GM19035 (cell line): Measurements from ENCODE around the gene NPDC1.

Experiments used
- ATAC-seq: cut with Tn5 transposase; IDR thresholded peaks from one replicate; pipeline ENCODE4 v1.9.1; 2021; ENCODE audit not compliant: unreplicated experiment

The NPDC1 gene

DNA sequence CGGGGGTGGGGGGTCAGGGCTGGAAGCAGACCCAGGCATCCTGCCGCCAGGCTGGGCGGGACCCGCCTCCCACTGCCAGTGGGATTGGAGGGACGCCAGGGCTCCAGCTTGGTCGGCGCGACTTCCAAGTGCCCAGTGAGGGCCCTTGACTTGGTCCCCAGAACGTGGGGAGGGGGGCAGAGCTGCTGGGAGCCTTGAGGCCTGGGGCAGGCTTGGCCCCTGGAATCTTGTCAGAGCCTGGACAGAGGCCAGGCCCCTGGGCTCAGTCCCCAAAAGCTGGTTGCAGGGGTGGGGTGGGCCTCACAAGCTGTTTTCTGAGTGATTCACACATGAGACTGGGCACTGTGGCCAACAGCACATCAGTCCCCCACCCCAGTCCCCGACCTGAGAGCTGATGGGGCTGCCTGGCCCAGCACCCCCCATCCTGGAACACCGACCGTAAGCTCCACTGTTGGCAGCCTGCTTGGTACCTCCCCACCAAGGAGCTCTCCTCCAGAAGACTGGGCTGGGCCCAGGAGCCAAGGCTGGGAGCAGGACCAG, 50.1 kb downstream of the NPDC1 start:
- no peak for ATAC-seq

DNA sequence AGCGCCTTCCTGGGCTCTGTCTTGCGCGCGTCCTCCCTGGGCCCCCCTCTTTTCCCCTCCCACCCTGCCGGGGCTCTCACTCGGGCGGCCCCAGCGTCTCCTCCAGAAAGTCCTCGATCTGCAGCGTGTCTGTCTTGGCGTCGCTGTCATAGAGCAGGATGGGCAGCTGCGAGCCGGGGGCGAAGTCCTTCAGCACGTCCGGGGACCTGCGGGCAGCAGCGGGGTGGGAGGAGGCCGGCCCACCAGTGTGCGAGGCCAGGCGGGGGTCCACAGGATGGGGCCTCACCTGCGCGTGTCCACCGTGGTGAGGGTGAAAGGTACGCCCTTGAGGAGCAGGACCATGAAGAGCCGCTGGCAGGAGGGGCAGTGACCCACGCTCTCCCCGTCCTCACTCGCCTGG, 50.6 kb downstream of the NPDC1 start:
- ATAC-seq: no peak

DNA sequence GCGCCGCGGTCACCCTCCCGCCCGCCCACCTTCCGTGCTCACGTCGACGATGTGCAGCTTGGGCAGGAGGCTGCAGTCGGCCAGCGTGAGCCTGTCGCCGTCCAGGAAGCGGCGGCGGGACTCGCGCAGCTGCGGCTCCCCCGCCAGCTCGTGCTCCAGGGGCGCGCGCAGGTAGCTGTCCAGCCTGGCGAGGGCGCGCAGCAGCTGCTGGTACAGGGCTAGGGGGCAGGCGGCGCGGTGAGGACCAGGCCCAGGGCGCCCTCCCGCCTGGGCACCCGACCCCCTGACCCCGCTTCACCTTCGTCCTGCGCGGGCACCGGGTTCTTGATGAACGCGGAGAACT, 51.1 kb downstream of the NPDC1 start:
- ATAC-seq: no peak

DNA sequence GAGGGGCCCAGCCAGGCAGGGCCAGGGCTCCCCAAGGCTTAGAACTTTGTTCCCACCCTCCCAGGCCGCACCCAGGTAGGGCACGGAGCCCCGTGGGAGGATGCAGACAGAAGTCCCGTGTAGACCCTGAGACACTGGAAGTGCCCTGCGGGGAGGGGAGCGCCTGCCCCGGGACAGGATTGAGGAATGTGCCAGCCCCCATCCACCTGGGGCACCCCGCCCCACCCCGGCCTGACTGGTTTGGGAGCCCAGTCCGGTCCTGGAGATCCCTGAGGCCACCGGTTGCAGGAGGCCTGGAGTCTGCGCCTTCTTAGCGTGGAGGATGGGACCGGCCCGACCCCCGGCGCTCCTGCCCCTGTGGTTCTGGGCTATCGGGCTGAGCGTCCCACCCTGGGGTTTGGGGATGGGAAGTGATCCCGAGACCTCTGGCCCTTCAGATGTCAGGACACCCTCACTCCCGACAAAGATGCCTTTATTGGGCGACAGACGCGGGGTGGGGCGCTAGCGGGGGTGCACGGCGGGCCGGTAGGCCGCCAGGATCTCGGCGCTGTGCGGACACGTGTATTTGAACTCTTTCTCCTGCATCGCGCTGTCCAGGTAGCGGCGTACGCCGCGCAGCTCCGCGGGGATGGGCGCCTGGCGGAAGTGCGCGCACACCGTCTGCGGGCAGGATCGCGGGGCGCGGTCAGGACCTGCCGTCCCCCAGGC, 51.6 kb downstream of the NPDC1 start:
- ATAC-seq: no peak

DNA sequence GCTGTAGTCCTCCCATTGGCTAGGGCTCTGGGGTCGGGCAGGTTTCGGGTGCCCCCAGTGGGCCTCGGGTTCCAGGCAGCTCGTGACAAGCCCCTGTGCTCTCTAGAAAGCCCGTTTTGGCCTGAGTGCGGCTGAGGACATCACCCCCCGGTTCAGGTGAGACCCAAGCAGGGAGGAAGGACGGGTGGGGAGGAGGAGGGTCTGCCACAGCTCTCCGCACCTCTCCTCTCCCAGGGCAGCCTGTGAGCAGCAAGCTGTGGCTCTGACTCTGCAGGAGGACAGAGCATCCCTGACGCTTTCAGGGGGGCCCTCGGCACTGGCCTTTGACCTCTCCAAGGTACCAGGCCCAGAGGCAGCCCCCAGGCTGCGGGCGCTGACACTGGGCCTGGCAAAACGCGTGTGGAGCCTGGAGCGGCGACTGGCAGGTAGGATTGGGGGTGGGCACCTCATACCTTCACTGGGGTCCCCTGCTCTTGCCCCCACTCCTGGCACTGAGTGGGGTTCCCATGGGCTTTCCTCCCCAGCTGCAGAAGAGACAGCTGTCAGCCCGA, 53.1 kb downstream of the NPDC1 start:
- ATAC-seq: peak; percentile 13

DNA sequence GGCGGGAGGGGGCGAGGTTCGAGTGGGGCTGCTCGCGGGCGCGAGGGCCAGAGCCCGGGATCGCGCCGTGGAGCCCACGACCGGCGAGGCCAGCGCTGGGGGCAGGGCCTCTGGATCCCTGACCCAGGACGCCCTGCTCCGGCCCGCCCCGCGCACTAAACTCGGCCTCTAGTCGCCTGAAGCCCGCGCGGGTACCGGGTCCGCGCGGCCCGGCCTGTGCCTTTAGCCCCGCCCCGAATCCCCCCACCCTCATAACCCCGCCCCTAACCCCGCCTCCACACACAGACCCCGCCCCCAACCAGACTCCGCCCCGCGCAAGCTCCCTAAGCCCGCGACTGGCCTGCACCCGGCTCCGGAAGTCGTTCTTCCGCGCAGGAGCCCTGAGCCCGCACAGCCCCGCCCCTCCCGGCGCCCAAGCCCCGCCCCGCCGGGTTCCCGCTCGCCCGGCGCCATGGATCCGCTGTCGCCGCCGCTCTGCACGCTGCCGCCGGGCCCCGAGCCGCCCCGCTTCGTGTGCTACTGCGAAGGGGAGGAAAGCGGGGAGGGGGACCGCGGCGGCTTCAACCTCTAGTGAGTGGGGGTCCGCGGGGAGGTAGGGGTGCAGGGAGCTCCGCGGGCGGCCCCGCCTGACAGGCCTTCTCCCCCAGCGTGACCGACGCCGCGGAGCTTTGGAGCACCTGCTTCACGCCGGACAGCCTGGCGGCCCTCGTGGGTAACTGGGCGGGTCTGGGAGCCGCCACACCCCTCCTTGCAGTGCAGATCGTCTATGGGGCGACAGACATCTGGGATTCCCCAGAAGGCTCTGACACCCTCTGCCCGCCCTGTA, 53.8 kb downstream of the NPDC1 start, which contains the start of gene PAXX:
PAXX (plus strand) TSS at position 430 of the 826 bp plus-strand sequence; CDS start at position 452, 22 bp downstream.
- ATAC-seq: peak; percentile 82

DNA sequence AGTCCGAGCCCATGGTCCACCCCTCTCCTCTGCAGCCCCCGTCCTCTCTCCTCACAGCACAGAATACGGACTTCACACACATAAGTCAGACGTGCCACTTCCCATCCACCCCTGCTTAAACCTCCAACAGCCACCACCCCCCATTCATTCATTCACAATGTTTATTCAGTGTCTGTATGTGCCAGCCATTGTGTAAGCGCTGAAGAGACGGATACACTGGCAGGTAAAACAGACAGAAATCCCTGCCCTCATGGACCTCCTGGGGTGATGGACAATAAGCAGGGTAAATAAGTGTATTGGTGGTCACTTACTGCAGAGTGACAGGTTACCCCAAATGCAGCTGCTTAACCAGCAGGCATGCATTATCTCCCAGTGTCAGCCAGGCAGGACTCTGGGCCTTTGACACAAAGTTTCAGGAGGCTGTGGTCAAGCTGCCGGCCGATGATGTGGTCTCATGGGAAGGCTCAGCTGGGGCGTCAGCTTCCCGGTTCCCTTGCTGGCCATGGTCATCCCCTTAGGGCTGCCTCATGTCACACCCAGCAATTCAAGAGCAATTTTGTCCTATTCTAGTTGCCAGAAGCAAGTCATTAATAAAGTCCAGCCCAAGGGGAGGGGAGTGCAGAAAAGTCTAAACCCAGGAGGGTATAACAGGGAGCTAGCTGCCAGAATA, 55.6 kb downstream of the NPDC1 start:
- ATAC-seq: no peak
